Measurements from ENCODE around the gene LRRTM4. TPM values are rescaled to one million over a fixed set of nuclear protein-coding genes. Genes with fewer than 3 reads are reported as not detected.

LRRTM4 gene
- total and polyA plus RNA-seq, 2 of the 13 experiments (the other 11 are each of a cell fraction or from before 2014, with no cell fraction given): 1.2 TPM

- in situ Hi-C loops (cut with HindIII; ENCODE audit: extremely low pct_ligation_motif_present, low pct_unique_long_range_greater_than_20kb) (no loop called here), intact Hi-C loops (cut with micrococcal nuclease; ENCODE audit: unreplicated experiment) (no loop called here)
- H3K9me3 ChIP-seq (ENCODE audit: low read length): no peaks in the 10 kb centered on the region
- TF ChIP-seq NR2C2 (CRISPR knock-in tag; IDR thresholded peaks at IDR 0.05; ENCODE audit: borderline replicate concordance) (no peak), HDAC2 (CRISPR knock-in tag; IDR thresholded peaks at IDR 0.05) (no peak), ZNF777 (CRISPR knock-in tag; IDR thresholded peaks at IDR 0.05) (no peak), ZSCAN22 (CRISPR knock-in tag; IDR thresholded peaks at IDR 0.05) (no peak), HMG20A (CRISPR knock-in tag; IDR thresholded peaks at IDR 0.05; ENCODE audit: borderline replicate concordance) (no peak), ZNF276 (CRISPR knock-in tag; IDR thresholded peaks at IDR 0.05; ENCODE audit: low read depth) (no peak)
- TF ChIP-seq, protein P1, sequence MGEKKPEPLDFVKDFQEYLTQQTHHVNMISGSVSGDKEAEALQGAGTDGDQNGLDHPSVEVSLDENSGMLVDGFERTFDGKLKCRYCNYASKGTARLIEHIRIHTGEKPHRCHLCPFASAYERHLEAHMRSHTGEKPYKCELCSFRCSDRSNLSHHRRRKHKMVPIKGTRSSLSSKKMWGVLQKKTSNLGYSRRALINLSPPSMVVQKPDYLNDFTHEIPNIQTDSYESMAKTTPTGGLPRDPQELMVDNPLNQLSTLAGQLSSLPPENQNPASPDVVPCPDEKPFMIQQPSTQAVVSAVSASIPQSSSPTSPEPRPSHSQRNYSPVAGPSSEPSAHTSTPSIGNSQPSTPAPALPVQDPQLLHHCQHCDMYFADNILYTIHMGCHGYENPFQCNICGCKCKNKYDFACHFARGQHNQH (CRISPR knock-in tag; IDR thresholded peaks at IDR 0.05): no peak
- no peaks in the 10 kb centered on the region for H3K4me1 ChIP-seq (ENCODE audit: insufficient read depth, low read length)
- FAIRE-seq: no peak
- no peak overlapping the region for H3K4me3 ChIP-seq (replicated peaks in 1 of 3; ENCODE audit: insufficient read depth in 1 of 3, low read depth in 2 of 3, low read length in 3 of 3)
- ChIA-PET POLR2A (no interaction called here), CTCF (ENCODE audit: low intra/inter-chr PET ratio, low total read pairs) (no interaction called here)
- no peaks in the 10 kb centered on the region for H3K27me3 ChIP-seq (ENCODE audit: control insufficient read depth in 1 of 2, insufficient read depth in 2 of 2, low read length in 2 of 2)
- H3K27ac ChIP-seq (ENCODE audit: extremely low read length, insufficient read depth, low read length): no peak overlapping the region
- no peak overlapping the region for H3K9ac ChIP-seq (ENCODE audit: insufficient read depth, low read depth, low read length)
- no peaks in the 10 kb centered on the region for H3K79me2 ChIP-seq (ENCODE audit: insufficient read depth, low read length)
- H4K20me1 ChIP-seq (ENCODE audit: insufficient read depth, low read length): no peaks in the 10 kb centered on the region
- DNase-seq (ENCODE audit: low spot score): no peak
- ATAC-seq: no peak
- H3K36me3 ChIP-seq (replicated peaks in 1 of 2; ENCODE audit: control insufficient read depth in 1 of 2, insufficient read depth in 2 of 2, low read length in 2 of 2): no peaks in the 10 kb centered on the region
- BruUV-seq (replicated peaks): no TSS peak
- H2AFZ ChIP-seq (ENCODE audit: low read length): no peak overlapping the region
- H3K4me2 ChIP-seq (ENCODE audit: low read depth, low read length): no peak overlapping the region
These were observed 594.1 kb downstream of the LRRTM4 start for GRCh38 chr2:76928026-76928425.
